HG02623 (cell line): ENCODE measurements around the gene TMEM181.
"Not testable (repeated sequence)": the region's sequence is repeated elsewhere in the genome, so short reads cannot be mapped to it uniquely, and the experiment has no call there.

Experiments used
- ATAC-seq: cut with Tn5 transposase; IDR thresholded peaks from one replicate; pipeline ENCODE4 v1.9.1; 2021; ENCODE audit warnings: moderate library complexity; ENCODE audit not compliant: unreplicated experiment

The TMEM181 gene

GRCh38 chr6:158593670-158594069, 33.8 kb downstream of the TMEM181 start:
- no peak for ATAC-seq

DNA sequence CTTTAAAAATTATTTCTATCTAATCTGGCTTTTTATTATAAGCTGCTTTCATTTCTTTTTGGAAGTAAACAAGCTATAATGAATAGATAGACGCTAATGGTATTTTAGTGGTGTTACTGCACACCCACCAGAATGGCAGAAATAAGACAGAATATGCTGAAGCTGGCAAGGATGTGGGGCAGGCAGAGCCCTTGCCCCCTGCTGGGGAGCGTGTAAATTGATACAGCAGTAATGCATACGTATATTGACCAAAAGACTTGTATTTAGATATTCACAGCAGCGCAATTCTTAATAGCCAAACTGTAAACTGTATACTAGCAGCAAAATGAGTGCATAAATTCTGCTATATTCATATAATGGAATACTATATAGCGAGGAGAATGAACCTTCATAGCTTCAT, 35.3 kb downstream of the TMEM181 start:
- ATAC-seq: no peak

DNA sequence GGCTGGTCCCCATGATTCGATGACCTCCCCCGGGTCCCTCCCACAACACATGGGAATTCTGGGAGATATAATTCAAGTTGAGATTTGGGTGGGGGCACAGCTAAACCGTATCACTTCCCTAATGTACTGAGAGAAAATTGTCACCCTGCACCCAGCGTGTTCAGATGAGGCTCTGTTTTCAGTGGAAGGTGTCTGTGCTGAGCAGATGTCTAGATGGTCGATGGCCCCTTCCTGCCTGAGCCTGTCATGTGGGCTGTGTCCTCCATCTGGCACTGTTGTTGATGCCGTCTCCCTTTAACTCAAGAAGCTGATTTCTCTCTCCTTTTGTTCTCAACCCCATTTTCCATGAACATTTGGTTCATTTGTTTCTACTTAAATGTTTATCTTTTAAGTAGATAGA, 37.0 kb downstream of the TMEM181 start:
- no peak for ATAC-seq

DNA sequence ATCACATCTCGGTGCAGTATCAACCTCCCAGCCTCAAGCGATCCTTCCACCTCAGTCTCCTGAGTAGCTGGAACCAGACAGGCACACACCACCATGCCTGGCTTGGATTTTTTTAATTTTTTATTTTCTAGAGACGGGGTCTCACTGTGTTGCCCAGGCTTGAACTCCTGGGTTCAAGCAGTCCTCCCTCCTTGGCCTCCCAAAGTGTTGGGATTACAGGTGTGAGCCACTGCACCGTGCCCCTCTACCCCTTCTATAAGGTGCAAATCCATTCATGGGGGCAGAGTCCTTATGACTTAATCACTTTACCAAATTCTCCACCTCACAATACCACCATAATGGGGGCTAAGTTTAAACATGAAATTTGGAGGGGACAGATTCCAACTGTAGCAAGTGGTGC, 37.7 kb downstream of the TMEM181 start:
- ATAC-seq: no peak

DNA sequence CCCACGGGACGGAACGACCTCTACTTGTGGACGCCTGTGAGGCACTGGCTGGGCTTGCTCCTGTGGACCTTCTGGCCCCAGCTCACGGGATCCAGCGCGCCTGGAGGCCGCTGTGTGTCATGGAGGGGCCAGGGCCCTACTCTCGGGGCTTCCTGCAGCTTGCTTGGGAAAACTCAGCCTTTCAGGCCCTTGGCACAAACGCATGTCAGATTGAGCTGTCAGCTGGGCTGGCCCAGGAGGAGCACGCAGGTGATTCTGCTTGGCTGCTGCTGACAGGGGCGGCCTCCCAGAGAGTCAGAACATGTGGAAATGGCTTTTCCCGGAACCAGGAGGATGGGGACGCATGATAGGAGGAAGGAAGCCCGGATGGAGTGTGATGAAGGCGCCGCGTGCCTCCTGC, 39.7 kb downstream of the TMEM181 start:
- no peak for ATAC-seq

DNA sequence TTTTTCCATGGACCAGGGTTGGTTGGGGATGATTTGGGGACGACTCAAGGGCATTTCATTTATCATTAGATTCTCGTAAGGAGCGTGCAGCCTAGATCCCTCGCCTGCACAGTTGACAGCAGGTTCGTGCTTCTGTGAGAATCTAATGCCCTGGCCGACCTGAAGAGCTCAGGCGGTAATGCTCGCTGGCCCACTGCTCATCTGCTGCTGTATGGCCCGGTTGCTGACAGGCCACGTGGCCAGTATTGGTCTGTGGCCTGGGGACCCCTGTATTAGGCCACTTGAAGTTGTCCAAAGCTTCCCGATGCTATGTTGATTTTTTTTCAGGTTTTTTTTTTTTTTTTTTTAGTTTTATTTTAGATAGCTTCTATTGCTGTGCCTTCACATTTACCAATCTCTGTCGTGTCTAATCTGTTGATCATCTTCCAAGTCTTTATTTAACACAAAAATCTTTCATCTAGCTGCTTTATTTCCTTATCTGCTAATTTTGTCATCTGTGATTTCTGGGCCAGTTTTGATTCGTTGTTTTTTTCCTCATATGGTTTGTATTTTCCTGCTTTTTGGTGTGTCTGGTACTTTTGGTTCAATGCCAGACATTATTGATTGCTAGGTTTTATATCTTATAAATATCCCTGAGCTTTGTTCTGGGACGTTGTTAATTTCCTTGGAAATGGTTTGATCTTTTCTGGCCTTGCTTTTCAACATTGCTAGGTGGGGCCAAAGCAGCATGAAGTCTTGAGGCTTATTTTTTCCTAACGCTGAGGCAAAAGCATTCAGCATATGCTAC, 43.6 kb downstream of the TMEM181 start:
- ATAC-seq: no peak

GRCh38 chr6:158604048-158604406, 44.1 kb downstream of the TMEM181 start:
- no peak for ATAC-seq

GRCh38 chr6:158605266-158605878, 45.5 kb downstream of the TMEM181 start:
- no peak for ATAC-seq

DNA sequence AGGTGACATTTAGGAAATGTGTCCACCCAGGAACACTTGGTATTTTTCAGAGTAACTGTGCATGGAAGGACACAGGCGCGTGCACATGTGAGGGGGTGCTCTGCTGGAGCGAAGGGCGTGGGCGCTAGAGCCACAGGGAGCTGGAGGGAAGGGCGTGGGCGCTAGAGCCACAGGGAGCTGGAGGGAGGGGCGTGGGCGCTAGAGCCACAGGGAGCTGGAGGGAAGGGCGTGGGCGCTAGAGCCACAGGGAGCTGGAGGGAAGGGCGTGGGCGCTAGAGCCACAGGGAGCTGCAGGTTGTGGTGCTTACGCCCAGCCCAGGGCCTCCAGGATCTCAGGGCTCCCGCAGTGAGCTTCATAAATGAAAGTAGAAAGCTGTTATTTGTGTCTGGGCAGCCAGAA, 46.1 kb downstream of the TMEM181 start:
- not testable (repeated sequence) for ATAC-seq

DNA sequence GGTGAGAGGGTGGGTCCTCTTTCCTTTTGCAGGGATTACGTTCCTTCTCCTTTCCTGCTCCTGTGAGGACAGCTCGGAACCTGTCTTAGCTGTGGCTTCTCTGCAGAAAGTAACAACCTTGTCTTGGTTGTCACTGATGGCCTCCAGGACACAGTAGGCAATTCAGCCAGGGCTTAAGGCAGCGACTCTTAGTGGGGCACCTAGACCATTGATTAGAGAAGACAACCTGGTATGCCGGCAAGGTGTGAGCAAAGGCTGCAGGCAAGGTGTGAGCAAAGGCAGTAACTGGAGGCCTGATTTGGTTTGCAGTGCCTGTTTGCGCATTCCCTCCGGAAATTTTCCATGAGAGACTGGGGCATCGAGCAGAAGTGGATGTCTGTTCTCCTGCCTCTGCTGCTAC, 47.0 kb downstream of the TMEM181 start:
- no peak for ATAC-seq

DNA sequence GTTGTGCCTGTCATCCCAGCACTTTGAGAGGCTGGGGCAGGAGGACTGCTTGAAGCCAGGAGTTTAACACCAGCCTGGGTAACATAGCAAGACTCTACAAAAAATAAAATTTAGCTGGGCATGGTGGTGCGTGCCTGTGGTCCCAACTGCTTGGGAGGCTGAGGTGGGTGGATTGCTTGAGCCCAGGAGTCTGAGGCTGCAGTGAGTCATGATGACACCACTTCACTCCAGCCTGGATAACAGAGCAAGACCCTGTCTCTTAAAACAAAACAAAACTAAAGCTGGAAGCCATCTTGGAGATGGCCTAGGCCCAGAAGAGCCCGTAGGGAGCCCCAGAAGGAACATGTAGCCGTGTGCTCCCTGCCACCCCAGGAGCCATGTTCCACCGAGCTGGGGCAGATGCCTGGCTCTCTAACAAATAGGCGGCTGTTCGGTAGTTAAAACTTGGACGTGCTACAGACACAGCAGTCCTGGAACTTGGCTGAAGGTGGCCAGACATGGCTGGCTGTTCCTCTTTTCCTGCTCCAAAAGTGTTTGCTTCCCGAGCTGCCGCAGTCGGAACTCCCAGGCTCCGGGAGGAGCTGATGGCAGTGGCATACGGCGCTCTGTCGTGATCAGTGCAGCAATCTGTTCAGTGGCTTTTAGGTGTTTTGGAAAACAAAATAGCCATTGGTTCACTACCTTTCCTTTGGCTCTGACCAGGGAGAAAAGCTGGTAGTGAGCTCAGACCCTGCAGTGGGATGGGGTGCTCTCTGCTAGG, 47.7 kb downstream of the TMEM181 start:
- no peak for ATAC-seq

- no peak for ATAC-seq
Observed at GRCh38 chr6:158608221-158608620, 48.3 kb downstream of the TMEM181 start.

DNA sequence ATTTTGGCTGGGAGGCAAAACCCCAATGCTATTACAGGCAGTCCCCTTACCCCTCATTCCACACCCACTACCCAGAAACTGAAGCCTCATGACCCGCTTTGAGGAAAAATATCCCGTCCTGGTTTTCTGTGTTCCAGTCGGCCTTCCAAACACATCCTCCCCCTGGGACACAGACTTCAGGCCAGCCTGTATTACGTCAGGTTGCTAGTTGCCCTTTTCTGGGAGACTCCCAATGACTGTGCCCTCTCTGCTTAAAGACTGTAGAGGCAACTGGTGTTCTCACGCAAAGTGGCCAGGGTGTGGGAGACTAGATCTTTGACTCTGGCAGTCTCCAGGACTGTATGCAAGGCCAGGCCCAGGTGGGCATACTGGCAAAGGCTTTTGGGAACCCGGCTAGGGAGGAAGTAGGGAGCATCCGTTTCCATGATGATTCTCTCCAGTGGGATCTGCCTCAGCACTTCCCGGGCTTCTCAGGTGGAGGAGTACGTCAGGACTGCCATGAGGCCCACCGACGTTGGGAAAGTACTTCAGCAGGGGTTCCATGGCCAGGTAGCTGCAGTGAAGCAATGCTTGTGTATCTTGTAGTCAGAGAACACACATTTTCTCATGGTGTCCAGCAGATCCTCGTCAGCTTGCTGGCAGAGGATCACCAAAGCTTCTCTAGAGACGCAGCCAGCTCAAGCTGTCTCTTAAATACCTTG, 49.7 kb downstream of the TMEM181 start:
- ATAC-seq: no peak

DNA sequence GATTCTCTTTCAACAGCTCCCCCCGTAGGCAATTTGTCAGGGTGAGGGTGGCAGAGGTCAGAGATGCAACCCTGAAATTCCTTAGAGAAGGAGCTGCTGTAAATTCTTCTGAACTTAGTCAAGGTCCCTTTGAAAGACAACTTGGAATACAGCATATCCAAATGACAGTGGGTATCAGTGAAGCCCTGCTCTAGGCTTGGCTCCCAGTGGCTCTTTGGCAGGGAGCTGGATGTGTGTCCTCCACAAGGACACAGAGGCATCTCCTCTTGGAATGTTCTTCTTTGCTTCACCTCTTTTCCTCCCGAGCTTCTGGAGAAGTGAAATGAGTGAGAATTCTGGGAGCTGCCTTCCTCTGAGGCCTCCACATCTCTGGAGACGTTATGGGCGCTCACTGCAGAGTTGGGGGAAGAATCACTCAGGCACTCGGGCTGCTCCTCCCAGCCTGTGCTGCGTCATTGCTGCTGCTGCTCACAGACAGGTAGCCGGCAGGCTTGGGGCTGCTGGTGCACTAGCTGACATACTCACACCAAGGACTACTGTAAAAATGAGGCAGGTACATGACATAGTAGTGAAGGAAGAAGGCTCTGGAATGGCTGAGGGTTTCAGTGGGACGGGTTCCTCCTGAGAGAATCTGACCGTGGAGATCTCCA, 50.6 kb downstream of the TMEM181 start:
- ATAC-seq: no peak

GRCh38 chr6:158611039-158611438, 51.1 kb downstream of the TMEM181 start:
- ATAC-seq: no peak

- ATAC-seq: no peak
Observed at GRCh38 chr6:158611541-158612370, 51.9 kb downstream of the TMEM181 start.

- not testable (repeated sequence) for ATAC-seq
Observed at GRCh38 chr6:158614606-158615005, 54.7 kb downstream of the TMEM181 start.

GRCh38 chr6:158618289-158618688, 58.4 kb downstream of the TMEM181 start:
- ATAC-seq: not testable (repeated sequence)

GRCh38 chr6:158619922-158620801, 60.3 kb downstream of the TMEM181 start:
- no peak for ATAC-seq
